ENCODE results near the gene CFAP97D2.

Gene CFAP97D2

DNA sequence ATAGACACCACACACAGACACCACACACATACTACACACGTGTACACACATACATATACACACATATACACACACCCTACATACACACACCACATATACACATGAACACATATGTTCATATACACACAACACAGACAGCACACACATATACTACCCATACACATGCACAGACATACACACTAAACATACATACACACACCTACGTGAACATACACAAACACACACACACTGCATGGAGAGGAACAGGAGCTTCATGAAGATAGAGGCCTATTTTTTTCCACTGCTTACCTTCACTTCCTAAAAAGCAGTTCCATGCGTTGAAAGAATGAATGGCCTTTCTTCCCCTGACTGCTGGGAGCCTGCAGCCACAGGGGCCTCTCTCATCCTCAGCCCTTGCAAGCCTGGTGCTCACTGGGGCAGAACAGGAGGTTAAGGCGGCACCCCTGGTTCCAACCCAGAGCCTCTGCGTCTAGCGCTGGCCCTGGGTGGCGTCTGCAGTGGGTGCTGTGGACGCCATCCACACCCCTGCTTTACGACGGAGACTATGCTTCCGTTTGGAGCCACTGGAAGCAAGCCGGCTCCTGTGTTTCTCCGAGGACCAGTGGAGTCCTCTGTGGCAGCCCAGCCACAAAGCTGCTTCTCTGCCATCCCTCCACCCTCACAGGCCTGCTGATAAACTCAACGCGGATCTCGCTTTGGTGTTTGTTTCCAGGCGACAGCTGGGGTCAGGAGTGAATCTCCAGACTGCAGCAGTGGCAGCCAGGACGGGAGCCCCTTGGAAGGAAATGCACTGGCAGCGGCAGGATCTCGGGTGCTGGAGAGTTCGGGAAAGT is 44.7 kb upstream of the CFAP97D2 start:
- TF ChIP-seq, protein P1, sequence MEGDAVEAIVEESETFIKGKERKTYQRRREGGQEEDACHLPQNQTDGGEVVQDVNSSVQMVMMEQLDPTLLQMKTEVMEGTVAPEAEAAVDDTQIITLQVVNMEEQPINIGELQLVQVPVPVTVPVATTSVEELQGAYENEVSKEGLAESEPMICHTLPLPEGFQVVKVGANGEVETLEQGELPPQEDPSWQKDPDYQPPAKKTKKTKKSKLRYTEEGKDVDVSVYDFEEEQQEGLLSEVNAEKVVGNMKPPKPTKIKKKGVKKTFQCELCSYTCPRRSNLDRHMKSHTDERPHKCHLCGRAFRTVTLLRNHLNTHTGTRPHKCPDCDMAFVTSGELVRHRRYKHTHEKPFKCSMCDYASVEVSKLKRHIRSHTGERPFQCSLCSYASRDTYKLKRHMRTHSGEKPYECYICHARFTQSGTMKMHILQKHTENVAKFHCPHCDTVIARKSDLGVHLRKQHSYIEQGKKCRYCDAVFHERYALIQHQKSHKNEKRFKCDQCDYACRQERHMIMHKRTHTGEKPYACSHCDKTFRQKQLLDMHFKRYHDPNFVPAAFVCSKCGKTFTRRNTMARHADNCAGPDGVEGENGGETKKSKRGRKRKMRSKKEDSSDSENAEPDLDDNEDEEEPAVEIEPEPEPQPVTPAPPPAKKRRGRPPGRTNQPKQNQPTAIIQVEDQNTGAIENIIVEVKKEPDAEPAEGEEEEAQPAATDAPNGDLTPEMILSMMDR (IDR thresholded peaks at IDR 0.05; ENCODE audit: insufficient read depth, low read depth, low read length, missing control alignments): no peak
- DNase-seq (ENCODE audit: low read depth): peak; percentile 63
- no peak overlapping the region for H3K4me3 ChIP-seq (ENCODE audit: low read depth, low read length)

DNA sequence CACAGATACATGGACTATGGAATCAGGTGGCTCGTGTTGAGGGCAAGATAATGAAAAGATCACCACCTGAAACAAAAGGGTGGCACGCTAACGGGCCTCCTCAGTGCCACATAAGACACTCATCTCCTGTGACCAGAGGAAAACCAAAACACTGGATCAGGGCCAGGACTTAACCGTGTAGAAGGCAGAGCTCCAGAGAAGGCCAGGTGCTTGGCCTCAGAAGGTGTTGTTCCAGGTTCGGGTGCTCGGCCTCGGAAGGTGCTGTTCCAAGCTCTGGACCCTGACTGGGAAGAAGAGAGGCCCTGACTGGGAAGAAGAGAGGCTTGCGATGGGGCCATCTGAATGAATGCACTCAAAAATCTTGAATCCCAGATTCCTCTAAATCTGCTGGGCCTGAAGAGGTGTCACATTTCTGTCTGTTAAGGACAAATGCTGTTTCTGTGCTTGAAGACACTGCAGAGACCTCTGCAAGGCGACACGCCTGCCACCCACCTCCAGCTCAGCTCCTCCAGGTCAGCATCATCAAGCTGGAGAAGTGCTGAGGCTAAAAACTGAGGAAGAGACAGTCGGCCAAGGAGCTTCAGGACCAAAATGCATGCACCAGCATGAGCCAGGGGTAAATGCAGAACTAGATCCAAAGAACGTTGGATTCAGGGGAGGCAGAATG is 44.0 kb upstream of the CFAP97D2 start:
- no peak overlapping the region for H3K4me3 ChIP-seq (ENCODE audit: low read depth, low read length)
- TF ChIP-seq, protein P1 (IDR thresholded peaks at IDR 0.05; ENCODE audit: insufficient read depth, low read depth, low read length, missing control alignments): no peak
- DNase-seq (ENCODE audit: low read depth): no peak

DNA sequence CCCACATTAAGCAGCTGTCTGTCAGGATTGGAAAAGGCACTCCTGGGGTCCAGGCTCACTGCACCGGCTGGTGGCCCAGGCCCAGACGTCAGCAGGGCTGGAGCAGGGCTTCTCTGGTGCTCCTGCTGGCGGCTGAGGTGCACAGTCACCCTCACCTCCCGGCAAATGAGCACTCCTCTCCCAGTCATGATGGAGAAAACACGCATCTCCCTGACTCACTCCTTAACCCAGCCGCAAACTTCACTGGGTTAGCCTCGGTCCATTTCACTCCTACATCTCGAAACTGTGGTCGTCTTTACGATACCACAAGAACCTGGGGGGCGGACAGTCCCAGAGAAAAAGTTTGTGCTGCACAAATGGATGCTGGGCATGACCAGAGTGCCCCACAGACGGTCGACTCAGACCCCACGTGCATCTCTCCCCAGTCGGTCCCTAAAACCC is 43.3 kb upstream of the CFAP97D2 start:
- no peak overlapping the region for H3K4me3 ChIP-seq (ENCODE audit: low read depth, low read length)
- TF ChIP-seq, protein P1 (IDR thresholded peaks at IDR 0.05; ENCODE audit: insufficient read depth, low read depth, low read length, missing control alignments): no peak
- no peak for DNase-seq (ENCODE audit: low read depth)

DNA sequence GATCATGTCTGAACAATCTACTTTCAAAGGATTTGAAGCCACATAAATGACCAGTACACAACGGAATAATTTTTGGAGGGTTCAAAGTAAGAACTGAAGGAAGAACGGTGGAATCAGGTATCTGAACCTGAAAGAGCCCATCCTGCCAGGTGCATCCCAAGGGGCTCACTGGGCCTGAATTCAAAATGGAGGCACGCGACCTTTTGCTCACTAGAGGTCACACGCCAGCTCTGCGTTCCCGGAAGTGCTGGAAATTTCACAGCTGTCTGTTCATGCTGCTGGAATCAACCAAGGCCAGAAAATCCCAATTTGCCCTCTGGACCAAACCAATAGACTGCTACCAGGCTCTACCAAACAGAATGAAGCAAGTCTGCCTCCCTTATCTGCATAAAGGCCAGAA is 42.5 kb upstream of the CFAP97D2 start:
- no peak for DNase-seq (ENCODE audit: low read depth)
- no peak overlapping the region for H3K4me3 ChIP-seq (ENCODE audit: low read depth, low read length)
- TF ChIP-seq, protein P1 (IDR thresholded peaks at IDR 0.05; ENCODE audit: insufficient read depth, low read depth, low read length, missing control alignments): no peak

DNA sequence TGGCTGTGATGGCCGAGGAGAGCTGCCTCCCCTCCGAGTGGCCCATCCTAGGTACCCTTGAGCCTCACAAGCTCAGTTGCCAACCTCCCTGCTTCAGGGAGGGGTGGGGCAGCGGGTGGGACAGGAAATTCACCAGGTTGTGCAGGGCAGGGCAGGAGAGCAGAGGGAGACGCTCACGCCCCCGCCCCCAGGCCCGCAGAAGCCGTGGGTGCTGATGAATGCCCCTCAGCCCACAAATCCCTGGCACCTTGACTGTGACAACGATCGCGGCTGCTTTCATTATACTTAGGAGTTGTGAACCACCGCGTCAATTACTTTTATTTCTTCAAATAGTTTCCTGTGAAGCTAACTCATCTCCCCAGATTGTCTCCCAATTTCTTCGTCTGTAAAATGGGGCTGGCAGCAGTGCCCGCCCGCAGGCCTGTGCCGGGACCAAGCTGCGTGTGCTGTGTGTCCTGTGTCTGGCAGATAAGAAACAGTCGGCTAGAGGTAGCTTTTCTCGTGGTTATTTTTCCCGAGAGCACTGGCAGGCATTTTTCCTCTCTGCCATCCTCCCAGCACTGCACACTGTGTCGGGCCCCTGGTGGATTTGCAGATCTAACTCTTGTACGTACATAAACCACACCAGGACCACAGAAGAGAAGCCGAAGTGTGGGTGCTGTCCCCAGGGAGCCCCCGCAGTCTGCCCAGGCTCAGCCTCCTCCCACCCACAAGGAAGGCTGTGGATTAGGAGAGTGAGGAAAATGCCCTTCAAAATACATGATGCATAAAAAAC is 38.7 kb upstream of the CFAP97D2 start:
- TF ChIP-seq, protein P1 (IDR thresholded peaks at IDR 0.05; ENCODE audit: insufficient read depth, low read depth, low read length, missing control alignments): no peak
- H3K4me3 ChIP-seq (ENCODE audit: low read depth, low read length): peak overlapping the region; percentile 26
- DNase-seq (ENCODE audit: low read depth): no peak

DNA sequence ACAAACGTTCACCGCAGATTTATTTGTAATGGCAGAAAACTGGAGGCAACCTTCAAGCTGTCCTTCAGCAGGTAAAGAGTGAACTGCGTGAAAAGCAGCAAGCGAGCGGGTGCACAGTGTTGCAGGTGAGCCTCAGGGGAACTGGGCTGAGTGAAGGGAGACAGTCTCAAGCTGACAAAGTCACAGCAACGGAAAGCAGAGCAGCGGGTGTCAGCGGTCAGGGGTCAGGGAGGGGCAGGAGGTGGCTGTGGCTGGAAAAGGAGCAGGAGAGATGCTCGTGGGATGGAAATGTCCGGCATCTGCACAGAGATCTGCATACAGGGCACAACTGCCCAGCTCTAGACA is 38.2 kb upstream of the CFAP97D2 start:
- no peak overlapping the region for H3K4me3 ChIP-seq (ENCODE audit: low read depth, low read length)
- DNase-seq (ENCODE audit: low read depth): peak; percentile 56
- TF ChIP-seq, protein P1 (IDR thresholded peaks at IDR 0.05; ENCODE audit: insufficient read depth, low read depth, low read length, missing control alignments): no peak

Data from GM12865 (cell line).